ENCODE data around the gene CD74. TPM values are rescaled to one million over a fixed set of nuclear protein-coding genes. Genes with fewer than 3 reads are reported as not detected.

Gene CD74
- total and polyA plus RNA-seq, 2 of the 8 experiments (the other 6 are each of a cell fraction or from before 2014, with no cell fraction given): 45.9 to 61.0 TPM

DNA sequence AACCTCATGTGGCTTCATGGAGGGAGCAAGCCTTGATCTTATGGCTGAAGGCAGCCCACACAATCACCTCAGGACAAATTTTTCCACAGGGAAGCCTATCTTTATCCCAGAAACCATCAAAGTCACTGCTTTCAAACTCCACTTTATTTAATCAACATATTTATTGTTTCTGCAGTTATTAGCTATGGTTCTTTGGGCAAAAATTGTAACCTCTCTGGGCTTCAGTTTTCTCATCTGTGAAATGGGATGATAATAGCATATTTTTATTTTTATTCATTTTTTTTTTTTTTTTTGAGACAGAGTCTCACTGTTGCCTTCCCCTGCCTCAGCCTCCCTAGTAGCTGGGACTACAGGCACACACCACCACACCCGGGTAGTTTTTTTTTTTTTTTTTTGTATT, 38.9 kb upstream of the CD74 start:
- Histone ChIP-seq H3K9me3 (ENCODE audit: insufficient read depth in 2 of 2, low read depth in 1 of 2, low read length in 1 of 2) (no peaks in the 10 kb centered on the region), H2BK12ac (ENCODE audit: low read depth, low read length) (no peak overlapping the region), H2BK15ac (ENCODE audit: low read length) (no peak overlapping the region), H3K9ac (replicated peaks in 1 of 4; ENCODE audit: extremely low read depth in 1 of 4, low read depth in 3 of 4, low read length in 3 of 4) (no peak overlapping the region), H4K5ac (ENCODE audit: insufficient read length, low read depth, low read length) (no peak overlapping the region), H3K18ac (ENCODE audit: extremely low read depth, low read length) (no peak overlapping the region), H3K23ac (ENCODE audit: insufficient read length) (no peak overlapping the region), H3K27ac (ENCODE audit: low read depth, low read length) (no peak overlapping the region), H2BK120ac (replicated peaks; ENCODE audit: low read depth, low read length) (no peak overlapping the region), H3K27me3 (replicated peaks in 1 of 4; ENCODE audit: control insufficient read depth in 3 of 4, extremely low read depth in 1 of 4, insufficient read depth in 3 of 4, low read length in 3 of 4) (no peaks in the 10 kb centered on the region), H3K79me2 (ENCODE audit: control insufficient read depth in 1 of 2, insufficient read depth in 2 of 2, low read length in 2 of 2) (peaks cover 14 to 29% of the 10 kb centered on the region in 2 experiments), H3K23me2 (ENCODE audit: low read depth, low read length) (peaks cover 12% of the 10 kb centered on the region), H4K20me1 (replicated peaks in 1 of 2; ENCODE audit: control insufficient read depth in 1 of 2, insufficient read depth in 2 of 2, low read length in 2 of 2) (peaks cover 10 to 12% of the 10 kb centered on the region in 2 experiments), H3K56ac (replicated peaks; ENCODE audit: insufficient read length, low read depth, low read length) (no peak overlapping the region), H2AFZ (ENCODE audit: low read length) (no peak overlapping the region), H3K4me2 (ENCODE audit: insufficient read depth in 1 of 2, low read depth in 2 of 2, low read length in 2 of 2) (no peak overlapping the region), H2BK5ac (ENCODE audit: low read depth, low read length) (no peak overlapping the region), H3K79me1 (ENCODE audit: low read depth, low read length) (peaks cover 4% of the 10 kb centered on the region), H4K8ac (ENCODE audit: extremely low read depth, insufficient read depth, low read length) (no peak overlapping the region), H4K91ac (replicated peaks; ENCODE audit: insufficient read length, low read length) (no peak overlapping the region), H3K4me1 (replicated peaks in 1 of 4; ENCODE audit: control insufficient read depth in 3 of 4, insufficient read depth in 4 of 4, low read length in 3 of 4) (peaks cover 0 to 14% (median 8%) of the 10 kb centered on the region in 4 experiments; a peak in 6 of 7 replicates), H2BK20ac (ENCODE audit: low read length) (no peak overlapping the region), H3K36me3 (ENCODE audit: control insufficient read depth in 2 of 4, insufficient read depth in 4 of 4, low read length in 3 of 4) (peaks cover 14 to 23% (median 18%) of the 10 kb centered on the region in 4 experiments), H3K4me3 (ENCODE audit: extremely low read depth in 1 of 4, insufficient read depth in 2 of 4, low read depth in 3 of 4, low read length in 4 of 4) (no peak overlapping the region), H3K14ac (ENCODE audit: insufficient read length) (no peak overlapping the region), H3K4ac (replicated peaks; ENCODE audit: insufficient read length, low read depth, low read length) (no peak overlapping the region), H2AK5ac (ENCODE audit: low read depth, low read length) (no peak overlapping the region)
- FAIRE-seq (no peak), DNase-seq (ENCODE audit: low read depth in 1 of 2, low spot score in 2 of 2) (no peak)
- 100% methylated on average over 1 of the region's 1 CpG; no CpG with 5 or more reads in 1 of the 2 experiments for WGBS, 2 experiments (ENCODE audit: extremely low coverage in 1 of 2, insufficient coverage in 1 of 2, insufficient read length in 1 of 2, insufficient replicate concordance in 2 of 2, low coverage in 1 of 2, low lambda C conversion rate in 2 of 2, missing lambda C conversion rate in 1 of 2)
- ChIA-PET POLR2A (ENCODE audit: partially characterized antibody) (interaction anchor here (0.6 to 5.0 kb wide), 3 partner anchors 8 to 109 kb away, joined by 3 to 70 read pairs (median 32); no protein-coding TSS in a partner anchor), CTCF (ENCODE audit: partially characterized antibody) (interaction anchor here (0.6 to 4.2 kb wide), 7 partner anchors 12 to 779 kb away, joined by 4 to 24 read pairs (median 8); no protein-coding TSS in a partner anchor)
- TF ChIP-seq POU5F1 (IDR thresholded peaks at IDR 0.05; ENCODE audit: low read depth, low read length): no peak
- TF ChIP-seq POLR2A (IDR thresholded peaks at IDR 0.05; ENCODE audit: control extremely low read depth in 1 of 2, low read depth in 2 of 2, low read length in 2 of 2): no peak
- TF ChIP-seq RXRA (IDR thresholded peaks at IDR 0.05; ENCODE audit: insufficient read depth, low read depth, low read length): no peak
- TF ChIP-seq CTBP2 (IDR thresholded peaks at IDR 0.05; ENCODE audit: borderline replicate concordance, insufficient read depth, insufficient read length, low read length): no peak
- TF ChIP-seq BRCA1 (IDR thresholded peaks at IDR 0.05; ENCODE audit: low read depth, low read length): no peak
- TF ChIP-seq SP4 (IDR thresholded peaks at IDR 0.05; ENCODE audit: low read length): no peak
- no peak for TF ChIP-seq TCF12 (IDR thresholded peaks at IDR 0.05; ENCODE audit: low read depth, low read length)
- TF ChIP-seq, protein P1, sequence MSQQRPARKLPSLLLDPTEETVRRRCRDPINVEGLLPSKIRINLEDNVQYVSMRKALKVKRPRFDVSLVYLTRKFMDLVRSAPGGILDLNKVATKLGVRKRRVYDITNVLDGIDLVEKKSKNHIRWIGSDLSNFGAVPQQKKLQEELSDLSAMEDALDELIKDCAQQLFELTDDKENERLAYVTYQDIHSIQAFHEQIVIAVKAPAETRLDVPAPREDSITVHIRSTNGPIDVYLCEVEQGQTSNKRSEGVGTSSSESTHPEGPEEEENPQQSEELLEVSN (IDR thresholded peaks at IDR 0.05): no peak
- TF ChIP-seq SAP30 (IDR thresholded peaks at IDR 0.05; ENCODE audit: insufficient read depth, insufficient replicate concordance, low read length): no peak
- no peak for TF ChIP-seq TBP (IDR thresholded peaks at IDR 0.05; ENCODE audit: low read depth, low read length)
- TF ChIP-seq, protein P2, sequence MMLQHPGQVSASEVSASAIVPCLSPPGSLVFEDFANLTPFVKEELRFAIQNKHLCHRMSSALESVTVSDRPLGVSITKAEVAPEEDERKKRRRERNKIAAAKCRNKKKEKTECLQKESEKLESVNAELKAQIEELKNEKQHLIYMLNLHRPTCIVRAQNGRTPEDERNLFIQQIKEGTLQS (IDR thresholded peaks at IDR 0.05; ENCODE audit: insufficient read depth, low read depth, low read length): no peak
- TF ChIP-seq JUND (IDR thresholded peaks at IDR 0.05; ENCODE audit: low read length): no peak
